ENCODE results near the gene C2orf49.
"Not testable (repeated sequence)": the region's sequence is repeated elsewhere in the genome, so short reads cannot be mapped to it uniquely, and the experiment has no call there.

C2orf49 gene

GRCh38 chr2:105323111-105323510, 14.2 kb upstream of the C2orf49 start:
- DNase-seq: no peak

- DNase-seq: no peak
Observed at GRCh38 chr2:105324101-105324500, 13.2 kb upstream of the C2orf49 start.

- DNase-seq: no peak
Observed at GRCh38 chr2:105324732-105325131, 12.6 kb upstream of the C2orf49 start.

GRCh38 chr2:105325389-105325963, 11.9 kb upstream of the C2orf49 start:
- DNase-seq: no peak

GRCh38 chr2:105327271-105327670, 10.1 kb upstream of the C2orf49 start:
- not testable (repeated sequence) for DNase-seq

- DNase-seq: no peak
Observed at GRCh38 chr2:105327690-105328089, 9.7 kb upstream of the C2orf49 start.

- DNase-seq: no peak
Observed at GRCh38 chr2:105328281-105329196, 8.8 kb upstream of the C2orf49 start.

- DNase-seq: no peak
Observed at GRCh38 chr2:105329197-105329554, 8.2 kb upstream of the C2orf49 start.

GRCh38 chr2:105329561-105330495, 7.5 kb upstream of the C2orf49 start, which contains the start of gene TGFBRAP1:
TSS of gene TGFBRAP1 (minus strand) at chr2:105329735. CDS start at chr2:105308301, 21,434 bp downstream.
- peak; percentile 14 to 50 for DNase-seq

GRCh38 chr2:105330681-105331375, 6.5 kb upstream of the C2orf49 start:
- DNase-seq: no peak

GRCh38 chr2:105334211-105334610, 3.1 kb upstream of the C2orf49 start:
- DNase-seq: no peak

- DNase-seq: no peak
Observed at GRCh38 chr2:105335469-105335868, 1.9 kb upstream of the C2orf49 start.

GRCh38 chr2:105336786-105337121, 586 bp upstream of the C2orf49 start:
- DNase-seq: no peak

- DNase-seq: no peak
Observed at GRCh38 chr2:105338020-105338385, 663 bp downstream of the C2orf49 start.

- DNase-seq: no peak
Observed at GRCh38 chr2:105339414-105339813, 2.1 kb downstream of the C2orf49 start.

GRCh38 chr2:105344704-105345345, 7.5 kb downstream of the C2orf49 start:
- peak; percentile 35 to 54 for DNase-seq

GRCh38 chr2:105357122-105357521, 19.8 kb downstream of the C2orf49 start:
- no peak for DNase-seq

GRCh38 chr2:105358593-105358992, 21.3 kb downstream of the C2orf49 start:
- DNase-seq: no peak

- DNase-seq: no peak
Observed at GRCh38 chr2:105361102-105361889, 24.0 kb downstream of the C2orf49 start.

GRCh38 chr2:105362862-105363591, 25.7 kb downstream of the C2orf49 start:
- DNase-seq: no peak

All from NCI-H446 (cell line).